Measurements from ENCODE around the gene TEK.

- TF ChIP-seq EZH2phosphoT487 (IDR thresholded peaks at IDR 0.05; ENCODE audit: borderline replicate concordance), result no peak
- TF ChIP-seq, protein P1, sequence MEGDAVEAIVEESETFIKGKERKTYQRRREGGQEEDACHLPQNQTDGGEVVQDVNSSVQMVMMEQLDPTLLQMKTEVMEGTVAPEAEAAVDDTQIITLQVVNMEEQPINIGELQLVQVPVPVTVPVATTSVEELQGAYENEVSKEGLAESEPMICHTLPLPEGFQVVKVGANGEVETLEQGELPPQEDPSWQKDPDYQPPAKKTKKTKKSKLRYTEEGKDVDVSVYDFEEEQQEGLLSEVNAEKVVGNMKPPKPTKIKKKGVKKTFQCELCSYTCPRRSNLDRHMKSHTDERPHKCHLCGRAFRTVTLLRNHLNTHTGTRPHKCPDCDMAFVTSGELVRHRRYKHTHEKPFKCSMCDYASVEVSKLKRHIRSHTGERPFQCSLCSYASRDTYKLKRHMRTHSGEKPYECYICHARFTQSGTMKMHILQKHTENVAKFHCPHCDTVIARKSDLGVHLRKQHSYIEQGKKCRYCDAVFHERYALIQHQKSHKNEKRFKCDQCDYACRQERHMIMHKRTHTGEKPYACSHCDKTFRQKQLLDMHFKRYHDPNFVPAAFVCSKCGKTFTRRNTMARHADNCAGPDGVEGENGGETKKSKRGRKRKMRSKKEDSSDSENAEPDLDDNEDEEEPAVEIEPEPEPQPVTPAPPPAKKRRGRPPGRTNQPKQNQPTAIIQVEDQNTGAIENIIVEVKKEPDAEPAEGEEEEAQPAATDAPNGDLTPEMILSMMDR (conservative IDR thresholded peaks at IDR 0.05; ENCODE audit: low read length), result no peak
These were observed 53.0 kb downstream of the TEK start for GRCh38 chr9:27162045-27162444.

Measured in Loucy (cell line).